NCI-H2029 treated with DMSO at 0.1 percent for 48 hours (cell line): ENCODE data around the gene PDZK1.
"Not testable (repeated sequence)": the region's sequence is repeated elsewhere in the genome, so short reads cannot be mapped to it uniquely, and the experiment has no call there.

Source experiments
- DNase-seq: peaks from one replicate; lab custom pipeline; 2025; lab: John Stamatoyannopoulos, UW

Gene PDZK1

GRCh38 chr1:145707183-145707867 is at the start of gene PDZK1:
Gene PDZK1, minus strand, starts transcription at chr1:145707368. Its CDS starts 19,347 bp downstream, at chr1:145688021.
- no peak for DNase-seq

GRCh38 chr1:145751491-145752037 is 44.4 kb upstream of the PDZK1 start:
- no peak for DNase-seq

- no peak for DNase-seq
These were observed 43.3 kb upstream of the PDZK1 start for GRCh38 chr1:145750426-145750825.

- no peak for DNase-seq
These were observed 40.5 kb upstream of the PDZK1 start for GRCh38 chr1:145747398-145748247.

GRCh38 chr1:145740269-145740668 is 33.1 kb upstream of the PDZK1 start:
- no peak for DNase-seq

GRCh38 chr1:145736191-145736590 is 29.0 kb upstream of the PDZK1 start:
- DNase-seq: no peak

- no peak for DNase-seq
These were observed 23.7 kb upstream of the PDZK1 start for GRCh38 chr1:145730900-145731299.

GRCh38 chr1:145730467-145730866 is 23.3 kb upstream of the PDZK1 start:
- no peak for DNase-seq

- DNase-seq: no peak
These were observed 22.7 kb upstream of the PDZK1 start for GRCh38 chr1:145729666-145730436.

- no peak for DNase-seq
These were observed 22.0 kb upstream of the PDZK1 start for GRCh38 chr1:145729196-145729595.

- DNase-seq: not testable (repeated sequence)
These were observed 19.0 kb upstream of the PDZK1 start for GRCh38 chr1:145726193-145726592.

GRCh38 chr1:145720878-145721671 is 13.9 kb upstream of the PDZK1 start:
- DNase-seq: no peak

- no peak for DNase-seq
These were observed 13.3 kb upstream of the PDZK1 start for GRCh38 chr1:145720556-145720877.

GRCh38 chr1:145719230-145720079 is 12.3 kb upstream of the PDZK1 start, which contains the start of gene CD160:
Gene CD160, plus strand, starts transcription at chr1:145719499. Its CDS starts 8,829 bp downstream, at chr1:145728328.
- DNase-seq: no peak

GRCh38 chr1:145718465-145718864 is 11.3 kb upstream of the PDZK1 start:
- DNase-seq: not testable (repeated sequence)

GRCh38 chr1:145717833-145718232 is 10.7 kb upstream of the PDZK1 start:
- no peak for DNase-seq

GRCh38 chr1:145716641-145717345 is 9.6 kb upstream of the PDZK1 start:
- DNase-seq: no peak

GRCh38 chr1:145714524-145715111 is 7.5 kb upstream of the PDZK1 start:
- DNase-seq: no peak

GRCh38 chr1:145711213-145711651 is 4.1 kb upstream of the PDZK1 start:
- no peak for DNase-seq
